Natural killer cell (primary cell): ENCODE results near the gene FOXD2. TPM values are rescaled to one million over a fixed set of nuclear protein-coding genes. Genes with fewer than 3 reads are reported as not detected.

ENCODE experiments used
- ATAC-seq, 3 donors: fragments of 150-1000 bp in 2 of 3; fragments of 200-7000 bp in 1 of 3; cut with Tn5 transposase; 1 replicate in 1 of 3; 2 replicates in 2 of 3; pipeline ENCODE4 v1.10.0; 2021; ENCODE audit warnings: mild to moderate bottlenecking in 2 of 3, moderate library complexity in 2 of 3
- DNase-seq, 2 donors: peaks; one replicate each; pipeline versions ENCODE4 v3.0.0 to v3.0.0-alpha.2; 2013 to 2021; ENCODE audit warnings: mixed read lengths in 1 of 2
- H3K27ac ChIP-seq: one replicate; pipeline ENCODE4 v1.5.1; 2013; ENCODE audit warnings: mild to moderate bottlenecking, low read length
- H3K27me3 ChIP-seq: one replicate; pipeline ENCODE4 v1.6.1; 2013; ENCODE audit warnings: low read length; ENCODE audit not compliant: control insufficient read depth, insufficient read depth
- H3K36me3 ChIP-seq: one replicate; pipeline ENCODE4 v1.6.1; 2013; ENCODE audit warnings: low read length; ENCODE audit not compliant: control insufficient read depth, insufficient read depth
- H3K4me1 ChIP-seq: one replicate; pipeline ENCODE4 v1.6.1; 2013; ENCODE audit warnings: low read length; ENCODE audit not compliant: control insufficient read depth, insufficient read depth
- H3K4me3 ChIP-seq: one replicate; pipeline ENCODE4 v1.5.1; 2013; ENCODE audit warnings: low read length
- H3K9me3 ChIP-seq: one replicate; pipeline ENCODE4 v1.6.1; 2013; ENCODE audit warnings: low read length; ENCODE audit not compliant: control insufficient read depth, insufficient read depth
- H3K27ac Mint-ChIP-seq, 2 donors: one replicate each; pipeline ENCODE4 v1.8.0; 2022; ENCODE audit warnings: mild to moderate bottlenecking in 2 of 2, mixed read lengths in 2 of 2, moderate library complexity in 1 of 2
- H3K27me3 Mint-ChIP-seq, 2 donors: one replicate each; pipeline ENCODE4 v1.8.0; 2022; ENCODE audit warnings: low read depth in 2 of 2, mixed read lengths in 2 of 2
- H3K36me3 Mint-ChIP-seq: one replicate; pipeline ENCODE4 v1.8.0; 2022; ENCODE audit warnings: mixed read lengths
- H3K4me1 Mint-ChIP-seq, 2 donors: one replicate each; pipeline ENCODE4 v1.8.0; 2022; ENCODE audit warnings: mixed read lengths in 2 of 2
- H3K4me3 Mint-ChIP-seq: one replicate; pipeline ENCODE4 v1.8.0; 2022; ENCODE audit warnings: mild to moderate bottlenecking, moderate library complexity, mixed read lengths
- H3K9me3 Mint-ChIP-seq, 2 donors: one replicate each; pipeline ENCODE4 v1.8.0; 2022; ENCODE audit warnings: mixed read lengths in 2 of 2
- CTCF ChIP-seq: fragments of 200-600 bp; IDR thresholded peaks from one replicate; pipeline ENCODE4 v1.8.0; 2022; ENCODE audit warnings: antibody characterized with exemption
- WGBS: methylation state at CpG from one replicate; pipeline ENCODE4 v1.1.7; 2013; ENCODE audit warnings: missing lambda C conversion rate; ENCODE audit not compliant: insufficient coverage; 5-methylcytosine and 5-hydroxymethylcytosine counted together
- intact Hi-C: fragments of 100-400 bp; cut with micrococcal nuclease; formaldehyde crosslinking; loops from one replicate; pipeline ENCODE4 v1.14.2; 2022
- total RNA-seq, 4 donors: library from RNA; stranded (reverse); fragments of 120-200 nt in 1 of 4; gene quantifications; one replicate each; pipeline versions ENCODE4 v1.2.3 to v1.2.4, GENCODE V29; 2013 to 2022

The FOXD2 gene
- total RNA-seq, 3 donors from 2014 or later (not counting 1 experiment from before 2014, with no cell fraction given) = 0.49 to 1.4 (median 1.1) TPM

GRCh38 chr1:47409311-47410067, 28.4 kb upstream of the FOXD2 start:
- DNase-seq (no peak), ATAC-seq (no peak)
- no peak for TF ChIP-seq CTCF
- Mint-ChIP-seq H3K27me3 (peaks cover 8 to 13% of the 10 kb centered on the region in 2 donors), H3K27ac (no peak overlapping the region), H3K4me1 (no peaks in the 10 kb centered on the region), H3K9me3 (no peaks in the 10 kb centered on the region), H3K36me3 (no peaks in the 10 kb centered on the region), H3K4me3 (no peak overlapping the region)
- Histone ChIP-seq H3K4me3 (no peak overlapping the region), H3K27me3 (peaks cover 4% of the 10 kb centered on the region), H3K36me3 (no peaks in the 10 kb centered on the region), H3K9me3 (no peaks in the 10 kb centered on the region), H3K27ac (no peak overlapping the region), H3K4me1 (no peaks in the 10 kb centered on the region)
- 91% methylated on average over 12 of the region's 12 CpGs for WGBS
- intact Hi-C loops = no loop called here

- WGBS = 63% methylated on average over 3 of the region's 3 CpGs
- Histone ChIP-seq H3K4me3 (no peak overlapping the region), H3K4me1 (no peaks in the 10 kb centered on the region), H3K27me3 (peaks cover 7% of the 10 kb centered on the region), H3K9me3 (no peaks in the 10 kb centered on the region), H3K27ac (no peak overlapping the region), H3K36me3 (no peaks in the 10 kb centered on the region)
- Mint-ChIP-seq H3K4me3 (no peak overlapping the region), H3K27me3 (peaks cover 11 to 17% of the 10 kb centered on the region in 2 donors), H3K9me3 (no peaks in the 10 kb centered on the region), H3K4me1 (no peaks in the 10 kb centered on the region), H3K36me3 (no peaks in the 10 kb centered on the region), H3K27ac (no peak overlapping the region)
- no peak for DNase-seq
- intact Hi-C loops = no loop called here
- no peak for ATAC-seq
- no peak for TF ChIP-seq CTCF
Observed at GRCh38 chr1:47410068-47410455, 27.8 kb upstream of the FOXD2 start.

GRCh38 chr1:47411436-47411835, 26.4 kb upstream of the FOXD2 start:
- no peak overlapping the region for H3K27ac ChIP-seq
- ATAC-seq (no peak), DNase-seq (no peak)
- H3K36me3 Mint-ChIP-seq = no peaks in the 10 kb centered on the region
- H3K9me3 Mint-ChIP-seq = no peaks in the 10 kb centered on the region
- intact Hi-C loops = no loop called here
- no peak overlapping the region for H3K4me3 Mint-ChIP-seq
- 100% methylated on average over 1 of the region's 2 CpGs for WGBS
- no peak overlapping the region for H3K27ac Mint-ChIP-seq
- peaks cover 0 to under 1% of the 10 kb centered on the region in 2 donors for H3K4me1 Mint-ChIP-seq
- H3K27me3 Mint-ChIP-seq = peaks cover 16 to 22% of the 10 kb centered on the region in 2 donors
- peaks cover 13% of the 10 kb centered on the region for H3K27me3 ChIP-seq
- H3K9me3 ChIP-seq = no peaks in the 10 kb centered on the region
- TF ChIP-seq CTCF = no peak
- no peak overlapping the region for H3K4me3 ChIP-seq
- no peaks in the 10 kb centered on the region for H3K36me3 ChIP-seq
- peaks cover under 1% of the 10 kb centered on the region for H3K4me1 ChIP-seq

- no peak for DNase-seq
- H3K9me3 Mint-ChIP-seq = no peaks in the 10 kb centered on the region
- no peak for ATAC-seq
- Histone ChIP-seq H3K9me3 (no peaks in the 10 kb centered on the region), H3K36me3 (no peaks in the 10 kb centered on the region), H3K4me3 (no peak overlapping the region), H3K27me3 (peaks cover 13% of the 10 kb centered on the region), H3K27ac (no peak overlapping the region), H3K4me1 (peaks cover 2% of the 10 kb centered on the region)
- 90% methylated on average over 14 of the region's 14 CpGs for WGBS
- H3K4me3 Mint-ChIP-seq = no peak overlapping the region
- peaks cover 0 to 7% of the 10 kb centered on the region in 2 donors for H3K4me1 Mint-ChIP-seq
- no peak overlapping the region for H3K27ac Mint-ChIP-seq
- TF ChIP-seq CTCF = no peak
- no peaks in the 10 kb centered on the region for H3K36me3 Mint-ChIP-seq
- H3K27me3 Mint-ChIP-seq = peaks cover 19 to 28% of the 10 kb centered on the region in 2 donors
- intact Hi-C loops = no loop called here
Observed at GRCh38 chr1:47412437-47412836, 25.4 kb upstream of the FOXD2 start.
